SK-N-MC (cell line): ENCODE measurements around the gene AOPEP.

Experiments
- EZH2 ChIP-seq: fragments of 200-600 bp; sonication (generic); IDR thresholded peaks from one replicate; pipeline ENCODE4 v1.6.1; 2017; ENCODE audit warnings: antibody characterized with exemption
- FOXP2 ChIP-seq: optimal IDR thresholded peaks from 2 replicates; pipeline ENCODE3; 2011; ENCODE audit warnings: mild to moderate bottlenecking, moderate library complexity; ENCODE audit not compliant: insufficient read depth; ENCODE audit errors: extremely low read length, control extremely low read depth
- POLR2AphosphoS5 ChIP-seq: IDR thresholded peaks from 2 replicates; pipeline ENCODE4 v1.6.1; 2012; ENCODE audit warnings: mild to moderate bottlenecking, low read depth, low read length, borderline replicate concordance

- TF ChIP-seq EZH2 (no peak), POLR2AphosphoS5 (no peak), FOXP2 (no peak)
These were observed 30.7 kb downstream of the AOPEP start for GRCh38 chr9:94757158-94757557.
